Measurements from ENCODE around the gene BCAS3. TPM values are rescaled to one million over a fixed set of nuclear protein-coding genes. Genes with fewer than 3 reads are reported as not detected.

Gene BCAS3
- total RNA-seq, 1 donor from 2014 or later, result 29.6 TPM

DNA sequence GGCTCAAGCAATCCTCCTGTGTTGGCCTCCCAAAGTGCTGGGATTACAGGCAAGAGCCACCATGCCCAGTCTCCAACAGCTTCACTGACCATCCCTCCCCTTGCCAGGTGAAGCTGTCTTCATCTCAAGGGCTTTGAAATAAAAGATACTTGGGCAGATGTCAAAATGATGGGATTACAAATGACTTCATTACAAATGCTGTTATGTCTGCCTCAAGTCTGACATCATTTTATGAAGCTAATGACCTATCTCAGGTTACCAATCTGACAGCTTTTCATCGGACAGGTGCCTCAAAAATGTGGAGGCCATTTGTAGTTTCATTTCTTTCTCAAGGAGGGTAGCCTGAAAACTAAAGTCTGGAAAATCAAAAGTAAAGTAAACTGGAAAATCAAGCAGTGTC is 398.3 kb downstream of the BCAS3 start:
- intact Hi-C loops (cut with DNase I), result no loop called here
- H3K27ac ChIP-seq, result peak overlapping the region; percentile 0

DNA sequence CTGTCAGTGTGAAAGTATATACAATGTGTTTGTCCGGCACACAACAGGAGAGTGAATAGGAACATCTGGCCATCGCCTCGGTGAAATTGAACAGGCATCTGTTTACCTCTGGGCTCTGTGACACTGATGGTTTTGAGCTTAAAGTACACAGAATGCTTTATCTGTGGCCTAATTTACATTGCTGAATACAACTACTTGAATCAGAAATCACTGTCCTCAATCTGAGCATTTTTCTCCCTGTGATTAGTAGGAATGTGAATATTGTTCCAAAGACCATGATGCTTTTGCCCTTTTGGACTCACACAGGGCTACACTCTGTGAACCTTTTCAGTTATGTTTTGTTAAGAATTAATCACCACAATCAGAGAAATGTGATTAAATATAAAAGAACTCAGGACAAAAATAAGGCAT is 399.0 kb downstream of the BCAS3 start:
- H3K4me1 ChIP-seq, result no peaks in the 10 kb centered on the region
- ATAC-seq (no peak), DNase-seq (no peak)
- no peak for TF ChIP-seq CTCF (IDR thresholded peaks at IDR 0.05)
- peak overlapping the region; percentile 0 for H3K27ac ChIP-seq
- H3K36me3 ChIP-seq, result no peaks in the 10 kb centered on the region
- H3K9me3 ChIP-seq, result no peaks in the 10 kb centered on the region
- no peak overlapping the region for H3K4me3 ChIP-seq
- intact Hi-C loops (cut with DNase I), result no loop called here
- H3K27me3 ChIP-seq (ENCODE audit: low read depth), result no peaks in the 10 kb centered on the region

More for the DNA sequence above, 398.3 kb downstream of the BCAS3 start:
- no peak for TF ChIP-seq CTCF (IDR thresholded peaks at IDR 0.05)
- no peaks in the 10 kb centered on the region for H3K36me3 ChIP-seq
- ATAC-seq (no peak), DNase-seq (no peak)
- no peak overlapping the region for H3K4me3 ChIP-seq
- H3K4me1 ChIP-seq, result no peaks in the 10 kb centered on the region
- no peaks in the 10 kb centered on the region for H3K9me3 ChIP-seq
- no peaks in the 10 kb centered on the region for H3K27me3 ChIP-seq (ENCODE audit: low read depth)

DNA sequence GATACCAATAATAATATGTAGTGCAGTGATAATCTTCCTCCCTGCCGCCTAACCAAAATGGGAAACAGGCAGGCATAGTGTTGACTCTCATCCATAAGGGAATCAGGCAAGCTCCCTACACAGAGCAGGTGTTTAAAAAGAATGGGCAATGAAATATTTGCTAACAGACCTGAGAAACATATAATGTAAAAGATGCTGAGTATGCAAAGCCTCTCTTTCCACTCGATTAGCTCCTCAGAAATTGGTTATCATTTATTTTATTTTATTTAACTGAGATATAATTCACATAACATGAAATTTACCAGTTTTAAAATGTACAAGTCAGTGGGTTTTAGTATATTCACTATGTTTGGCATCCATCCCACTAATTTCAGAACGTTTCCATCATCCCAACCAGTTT is 404.3 kb downstream of the BCAS3 start:
- no peak for TF ChIP-seq CTCF (IDR thresholded peaks at IDR 0.05)
- Histone ChIP-seq H3K4me3 (no peak overlapping the region), H3K27ac (no peak overlapping the region), H3K27me3 (ENCODE audit: low read depth) (no peaks in the 10 kb centered on the region), H3K36me3 (no peaks in the 10 kb centered on the region), H3K9me3 (no peaks in the 10 kb centered on the region), H3K4me1 (no peaks in the 10 kb centered on the region)
- ATAC-seq (no peak), DNase-seq (no peak)
- intact Hi-C loops (cut with DNase I), result no loop called here

- Histone ChIP-seq H3K4me3 (no peak overlapping the region), H3K36me3 (no peaks in the 10 kb centered on the region), H3K9me3 (no peaks in the 10 kb centered on the region), H3K27ac (no peak overlapping the region), H3K4me1 (no peaks in the 10 kb centered on the region), H3K27me3 (ENCODE audit: low read depth) (no peaks in the 10 kb centered on the region)
- ATAC-seq (no peak), DNase-seq (no peak)
- intact Hi-C loops (cut with DNase I), result no loop called here
- no peak for TF ChIP-seq CTCF (IDR thresholded peaks at IDR 0.05)
Observed at GRCh38 chr17:61084260-61084659, 406.6 kb downstream of the BCAS3 start.

- ATAC-seq (no peak), DNase-seq (no peak)
- H3K4me3 ChIP-seq, result no peak overlapping the region
- H3K9me3 ChIP-seq, result peaks cover 4% of the 10 kb centered on the region
- intact Hi-C loops (cut with DNase I), result no loop called here
- no peaks in the 10 kb centered on the region for H3K27me3 ChIP-seq (ENCODE audit: low read depth)
- no peak overlapping the region for H3K27ac ChIP-seq
- no peaks in the 10 kb centered on the region for H3K36me3 ChIP-seq
- no peaks in the 10 kb centered on the region for H3K4me1 ChIP-seq
- no peak for TF ChIP-seq CTCF (IDR thresholded peaks at IDR 0.05)
Observed at GRCh38 chr17:61087024-61087423, 409.4 kb downstream of the BCAS3 start.

DNA sequence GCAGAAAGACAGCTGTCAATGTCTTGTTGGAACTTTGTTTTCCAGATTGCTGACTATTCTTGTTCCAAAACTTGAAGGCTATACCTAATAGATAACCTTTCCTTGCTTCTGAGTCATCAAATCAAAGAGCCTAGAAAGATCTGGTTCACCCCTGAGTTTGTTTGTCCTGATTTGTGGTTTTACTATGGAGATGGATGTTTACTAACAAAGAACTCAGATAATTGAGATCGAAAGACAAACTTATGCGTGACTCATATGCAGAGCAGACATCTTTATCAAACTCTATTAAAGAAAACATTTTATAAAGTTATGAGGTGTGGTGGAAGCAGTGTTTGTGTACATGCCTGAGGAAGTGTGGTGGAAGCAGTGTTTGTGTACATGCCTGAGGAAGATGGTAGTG is 410.9 kb downstream of the BCAS3 start:
- Histone ChIP-seq H3K36me3 (no peaks in the 10 kb centered on the region), H3K9me3 (peaks cover 12% of the 10 kb centered on the region), H3K4me1 (no peaks in the 10 kb centered on the region), H3K4me3 (no peak overlapping the region), H3K27ac (no peak overlapping the region), H3K27me3 (ENCODE audit: low read depth) (no peaks in the 10 kb centered on the region)
- no peak for DNase-seq
- no peak for ATAC-seq
- intact Hi-C loops (cut with DNase I), result no loop called here
- TF ChIP-seq CTCF (IDR thresholded peaks at IDR 0.05), result no peak
